ENCODE measurements around the gene TRIM31.
A peak's percentile ranks its signal among the peaks of the same experiment; 100 is the strongest.

The TRIM31 gene

DNA sequence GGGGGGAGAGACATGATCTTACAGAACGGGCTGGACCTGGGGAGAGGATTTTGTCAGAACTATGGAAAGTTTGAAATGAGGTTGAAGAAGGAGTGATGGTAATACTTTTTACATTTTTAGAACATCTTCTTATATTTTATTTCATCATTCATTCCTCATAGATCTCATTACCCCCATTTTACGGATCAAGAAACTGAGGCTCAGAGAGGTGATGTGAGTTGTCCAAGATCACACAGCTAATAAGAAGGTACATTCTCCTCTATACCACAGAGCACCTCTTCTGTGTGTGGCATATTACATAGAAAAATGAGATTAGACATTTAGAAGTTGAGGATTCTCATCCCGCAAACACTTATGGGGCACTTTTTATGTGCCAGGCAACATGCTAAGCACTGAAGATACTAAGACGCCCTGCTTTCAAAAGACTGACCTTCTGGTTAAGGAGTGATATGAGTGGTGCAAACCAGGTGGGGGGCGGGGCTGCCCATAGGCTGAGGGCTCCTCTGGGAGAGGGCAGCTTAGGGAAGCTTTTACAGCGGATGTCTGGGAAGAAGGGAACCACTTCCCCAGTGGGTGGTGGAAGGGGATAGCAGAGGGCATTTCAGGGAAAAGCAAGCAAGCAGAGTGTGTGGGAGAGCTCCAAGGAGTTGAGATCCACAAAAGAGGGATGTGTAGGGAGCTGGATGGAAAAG is 19.9 kb downstream of the TRIM31 start:
- intact Hi-C loops (cut with DNase I), result no loop called here
- DNase-seq, result no peak

GRCh38 chr6:30091577-30092381 is 21.1 kb downstream of the TRIM31 start:
- no peak for DNase-seq

GRCh38 chr6:30087876-30088275 is 25.0 kb downstream of the TRIM31 start:
- no peak for DNase-seq
- intact Hi-C loops (cut with DNase I), result no loop called here

More at GRCh38 chr6:30091577-30092381, 21.1 kb downstream of the TRIM31 start:
- intact Hi-C loops (cut with DNase I), result no loop called here

GRCh38 chr6:30077218-30077617 is 35.7 kb downstream of the TRIM31 start:
- DNase-seq, result no peak
- intact Hi-C loops (cut with DNase I), result no loop called here

DNA sequence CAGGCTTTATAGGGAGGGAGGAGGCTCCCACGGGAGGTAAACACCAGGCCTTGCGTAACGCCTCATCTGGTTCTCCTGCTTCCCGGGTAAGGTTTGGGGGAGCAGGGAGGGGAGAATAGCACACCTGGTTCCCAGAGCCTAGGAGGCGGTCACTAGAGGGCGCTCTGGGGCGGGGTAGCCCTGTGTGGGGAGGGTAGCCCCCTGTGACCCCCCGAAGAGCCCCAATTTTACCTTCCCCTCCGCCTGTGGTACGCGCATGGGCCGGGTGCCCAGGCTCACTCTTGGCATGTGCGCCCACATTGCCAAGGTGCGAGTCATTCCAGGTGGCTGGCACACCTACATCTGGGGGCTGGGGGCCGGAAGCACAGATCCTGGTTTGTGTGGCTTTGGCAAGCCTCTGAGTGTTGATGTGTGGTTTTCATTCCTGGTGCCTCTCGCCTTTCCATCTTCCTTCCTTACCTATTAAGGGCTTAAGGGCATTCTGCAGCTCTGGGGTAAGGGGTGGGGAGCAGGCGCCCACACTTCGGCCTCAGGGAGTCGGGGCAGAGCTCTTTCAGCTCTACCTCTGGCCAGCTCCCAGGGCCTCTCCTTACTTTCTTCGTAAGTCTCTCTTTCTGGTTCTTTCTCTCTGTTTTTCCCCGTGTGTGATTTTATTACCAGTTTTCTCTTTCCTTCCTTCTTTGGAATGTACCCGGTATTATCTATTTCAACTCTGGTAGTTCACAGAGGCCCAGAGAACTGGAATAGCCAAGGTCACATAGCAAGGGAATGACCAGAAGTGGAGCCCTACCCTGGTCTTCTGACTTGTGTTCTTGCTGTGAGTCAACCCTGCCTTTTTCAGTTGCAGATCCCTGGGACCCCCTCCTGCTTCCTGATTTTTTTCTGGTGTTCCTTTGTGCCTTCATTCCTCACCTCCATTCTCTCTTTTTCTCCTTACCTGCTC is 36.8 kb downstream of the TRIM31 start:
- DNase-seq, result no peak

DNA sequence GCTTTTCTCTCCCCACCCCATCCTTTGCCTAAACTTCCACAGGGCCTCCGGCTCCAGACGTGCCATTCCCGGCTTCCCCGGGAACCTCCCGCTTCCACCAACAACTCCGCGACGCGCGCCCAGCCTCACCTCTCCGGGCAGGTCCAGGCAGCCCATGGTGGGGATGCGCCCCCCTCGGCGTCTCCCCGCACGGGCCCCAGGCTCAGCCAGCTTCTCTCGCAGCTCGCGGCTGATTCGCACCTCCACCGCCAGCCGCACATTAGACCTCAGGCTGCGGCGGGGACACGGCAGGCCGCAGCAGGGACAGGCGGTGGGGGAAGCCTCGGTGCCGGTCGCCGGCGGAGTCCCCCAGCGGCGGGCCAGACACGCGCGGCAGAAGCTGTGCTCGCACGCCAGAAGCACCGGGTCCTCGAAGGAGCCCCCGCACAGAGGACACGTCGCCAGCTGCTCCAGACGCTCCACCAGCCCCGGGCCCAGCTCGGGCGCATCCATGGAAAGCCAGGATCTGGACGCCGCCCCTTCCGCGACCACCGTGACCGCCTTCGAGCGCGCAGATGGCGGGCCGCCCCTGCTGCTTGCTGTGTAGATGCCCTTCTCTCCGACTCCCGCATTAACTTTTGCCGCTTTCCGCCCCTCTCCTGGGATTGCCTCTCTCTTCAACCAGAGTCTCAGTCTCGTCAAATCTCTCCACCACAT is 37.6 kb downstream of the TRIM31 start, which contains the start of gene RNF39:
TSS of gene RNF39 (minus strand) at position 676 of the 696 bp plus-strand sequence. CDS start at position 492, 184 bp downstream.
- DNase-seq, result peak in 1 of 10 donors; percentile 77
- intact Hi-C loops (cut with DNase I), result no loop called here

More for the DNA sequence above, 36.8 kb downstream of the TRIM31 start:
- intact Hi-C loops (cut with DNase I), result no loop called here

DNA sequence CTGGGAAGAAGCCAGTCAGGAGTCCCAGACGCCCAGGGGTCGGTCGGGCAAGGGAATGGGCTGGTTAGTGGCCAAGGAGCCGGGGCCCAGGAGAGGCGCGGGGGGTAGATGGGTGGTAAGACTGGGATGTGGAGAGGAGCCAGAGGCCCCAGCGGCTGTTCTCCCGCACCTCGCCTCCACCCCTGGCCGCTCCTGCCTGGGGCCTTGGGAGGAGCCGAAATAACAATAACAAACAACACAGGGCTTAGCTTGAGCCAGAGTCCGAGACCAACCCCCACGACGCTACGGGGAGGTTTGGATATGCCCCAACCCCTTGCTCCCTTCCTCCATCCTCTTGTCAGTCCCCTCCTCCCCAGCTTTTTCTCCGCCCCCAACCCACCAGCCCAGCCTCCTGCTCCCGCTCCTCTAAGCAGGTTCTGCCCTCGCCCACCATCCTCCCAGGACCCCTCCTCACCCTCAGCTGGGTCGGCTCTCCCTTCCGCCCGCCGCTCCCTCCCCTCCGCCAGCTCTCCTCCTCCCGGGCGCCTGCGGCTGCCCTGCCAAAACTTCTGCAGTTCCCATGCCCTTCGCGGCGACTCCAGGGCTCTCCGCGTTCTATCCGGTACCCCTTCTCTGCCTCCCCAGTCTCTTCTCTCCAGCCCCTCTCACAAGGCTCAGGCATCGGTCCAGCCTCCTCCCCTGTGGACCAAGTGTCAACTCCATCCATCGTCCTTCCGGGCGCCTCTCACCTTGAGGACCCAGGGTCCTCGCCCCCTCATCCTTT is 38.4 kb downstream of the TRIM31 start:
- peak in 1 of 10 donors; percentile 78 for DNase-seq
- intact Hi-C loops (cut with DNase I), result no loop called here

DNA sequence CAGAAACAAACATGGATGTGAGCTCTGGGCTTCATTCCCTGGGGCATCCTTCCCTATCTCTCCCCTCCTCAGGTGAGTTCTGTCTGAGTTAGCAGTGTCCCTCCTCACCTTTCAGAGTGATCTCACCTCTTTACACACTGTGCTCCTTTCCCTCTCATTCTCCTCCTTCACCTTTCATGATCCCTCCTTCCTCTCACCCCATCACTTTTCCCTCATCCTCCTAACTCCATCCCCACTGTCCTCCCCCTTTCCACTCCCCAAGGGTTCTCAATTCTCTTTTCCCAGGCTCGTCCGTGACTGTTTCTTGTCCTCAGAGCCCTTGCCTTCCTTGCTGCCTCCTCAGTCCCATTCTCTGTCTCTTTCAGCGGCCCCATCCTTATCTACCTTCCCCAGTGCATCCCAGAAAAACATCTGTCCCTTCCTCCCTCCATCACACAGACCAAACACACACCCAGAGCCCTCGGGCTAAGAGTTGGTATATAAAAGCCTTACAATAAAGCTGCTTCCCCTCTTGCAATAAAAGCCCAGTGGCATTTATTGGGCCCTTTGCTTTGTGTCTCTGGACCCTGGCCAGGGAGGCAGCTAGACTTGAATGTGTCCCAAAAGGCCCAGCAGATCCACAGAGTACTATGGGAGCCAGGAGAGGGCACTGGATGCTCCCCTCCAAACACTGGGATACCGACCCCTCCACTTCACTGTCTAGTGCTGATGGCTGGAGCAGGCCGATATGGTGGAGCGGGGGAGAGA is 39.2 kb downstream of the TRIM31 start:
- DNase-seq, result no peak
- intact Hi-C loops (cut with DNase I), result no loop called here

GRCh38 chr6:30071858-30072257 is 41.0 kb downstream of the TRIM31 start:
- no peak for DNase-seq
- intact Hi-C loops (cut with DNase I), result loop anchor here (2.0 kb wide), 1 partner anchor 63 kb away; no protein-coding TSS in a partner anchor

GRCh38 chr6:30071081-30071818 is 41.6 kb downstream of the TRIM31 start:
- peak in 2 of 10 donors; percentile 71 to 84 for DNase-seq
- intact Hi-C loops (cut with DNase I), result loop anchor here (2.0 kb wide), 1 partner anchor 64 kb away; no protein-coding TSS in a partner anchor

DNA sequence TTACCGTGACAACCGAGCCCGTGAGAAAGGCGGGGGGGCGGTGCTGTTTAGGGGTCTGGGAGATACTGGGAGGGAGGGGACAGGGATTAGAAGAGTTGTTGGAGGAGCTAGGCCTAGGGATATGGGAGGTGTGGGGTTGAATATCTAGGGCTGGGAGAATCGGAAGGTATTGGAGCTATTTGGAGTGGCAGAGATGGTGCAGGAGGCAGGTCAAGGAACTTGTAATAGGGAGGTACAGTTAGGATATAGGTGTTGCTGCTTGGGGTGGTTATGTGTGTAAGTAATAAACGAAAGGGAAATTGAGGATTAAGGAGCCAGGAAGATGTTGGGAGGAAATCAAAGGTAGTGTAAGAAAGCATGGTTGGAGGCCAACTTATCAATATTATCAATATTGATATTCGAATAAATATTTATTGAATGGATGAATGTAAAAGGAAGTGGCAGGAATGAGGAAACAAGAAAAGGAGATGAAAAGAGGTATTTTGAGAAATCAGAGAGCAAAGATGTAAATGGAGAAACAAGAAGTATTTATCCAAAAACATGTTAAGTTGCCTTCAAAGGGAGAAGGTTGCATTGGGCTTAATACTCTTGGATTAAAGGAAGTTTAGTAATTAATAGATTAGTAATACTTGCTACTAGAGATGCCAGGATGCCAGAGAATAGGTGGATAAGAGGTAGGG is 45.3 kb downstream of the TRIM31 start:
- intact Hi-C loops (cut with DNase I), result loop anchor here (2.0 to 10.0 kb wide), 2 partner anchors 35 to 147 kb away; partner anchors contain the start of gene TRIM26
- DNase-seq, result no peak

GRCh38 chr6:30066577-30067459 is 46.1 kb downstream of the TRIM31 start, which contains the start of gene PPP1R11:
TSS of gene PPP1R11 (plus strand) at chr6:30067198. CDS start at chr6:30067411, 213 bp downstream.
- intact Hi-C loops (cut with DNase I), result loop anchor here (2.0 to 10.0 kb wide), 2 partner anchors 36 to 148 kb away; partner anchors contain the start of gene TRIM26
- DNase-seq, result peak; percentile 98 to 100 (median 99)

GRCh38 chr6:30066082-30066481 is 46.8 kb downstream of the TRIM31 start:
- intact Hi-C loops (cut with DNase I), result loop anchor here (2.0 to 10.0 kb wide), 2 partner anchors 37 to 149 kb away; partner anchors contain the start of gene TRIM26
- DNase-seq, result no peak

GRCh38 chr6:30063315-30063714 is 49.6 kb downstream of the TRIM31 start:
- DNase-seq, result no peak
- intact Hi-C loops (cut with DNase I), result loop anchor here (5.0 to 10.0 kb wide), 2 partner anchors 151 to 264 kb away; partner anchors contain the start of genes TRIM26 and TRIM39

DNA sequence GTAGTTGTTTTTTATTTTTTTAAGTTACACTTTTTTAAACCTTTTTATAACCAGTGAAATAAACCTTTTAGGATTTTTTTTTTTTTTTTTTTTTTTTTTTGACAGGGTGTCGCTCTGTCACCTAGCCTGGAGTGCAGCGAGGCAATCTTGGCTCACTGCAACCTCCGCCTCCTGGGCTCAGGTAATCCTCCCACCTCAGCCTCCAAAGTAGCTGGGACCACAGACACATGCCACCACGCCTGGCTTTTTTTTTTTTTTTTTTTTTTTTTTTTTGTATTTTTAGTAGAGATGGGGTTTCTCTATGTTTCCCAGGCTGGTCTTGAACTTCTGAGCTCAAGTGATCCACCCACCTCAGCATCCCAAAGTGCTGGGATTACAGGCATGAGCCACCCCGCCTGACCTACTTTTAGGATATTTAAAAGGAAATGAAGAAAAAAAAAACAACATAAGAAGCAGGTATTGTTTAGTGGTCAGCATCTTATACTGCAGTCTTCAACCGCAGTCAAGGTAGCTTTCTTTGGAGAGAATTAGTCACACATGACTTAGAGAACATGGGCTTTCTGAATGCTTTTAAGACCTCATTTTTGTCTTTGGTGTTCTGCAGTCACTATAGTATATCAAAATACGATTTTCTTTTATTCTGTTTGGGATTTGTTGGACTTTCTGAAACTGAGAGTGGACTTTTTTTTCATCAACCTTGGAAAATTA is 50.3 kb downstream of the TRIM31 start:
- no peak for DNase-seq
- intact Hi-C loops (cut with DNase I), result loop anchor here (5.0 to 10.0 kb wide), 2 partner anchors 152 to 265 kb away; partner anchors contain the start of genes TRIM26 and TRIM39

All from posterior cingulate gyrus (tissue), 11 donors.